ENCODE results near the gene DPP7.

Gene DPP7

GRCh38 chr9:137083394-137084004, 31.0 kb downstream of the DPP7 start:
- H3K4me1 ChIP-seq (ENCODE audit: low read length) = peaks cover 12% of the 10 kb centered on the region
- H3K27ac ChIP-seq (ENCODE audit: low read length) = no peak overlapping the region
- H3K27me3 ChIP-seq (replicated peaks; ENCODE audit: insufficient read depth, low read length) = no peaks in the 10 kb centered on the region
- H3K4me3 ChIP-seq (ENCODE audit: low read length) = no peak overlapping the region
- no peaks in the 10 kb centered on the region for H3K9me2 ChIP-seq (replicated peaks; ENCODE audit: insufficient read depth, low read length)
- no peak overlapping the region for H3K9ac ChIP-seq (ENCODE audit: low read length)
- peaks cover 6% of the 10 kb centered on the region; the same call in 1 of the 2 replicates for H3F3A ChIP-seq (ENCODE audit: insufficient read depth, low read length)
- H3K9me3 ChIP-seq (replicated peaks; ENCODE audit: insufficient read depth, low read length) = no peaks in the 10 kb centered on the region
- H3K4me2 ChIP-seq (ENCODE audit: low read depth, low read length) = no peak overlapping the region
- peaks cover 3% of the 10 kb centered on the region; the same call in 1 of the 2 replicates for H3K36me3 ChIP-seq (replicated peaks; ENCODE audit: insufficient read depth, low read length)
- no peak for DNase-seq
- H2AFZ ChIP-seq (ENCODE audit: low read length) = no peak overlapping the region
- TF ChIP-seq EZH2phosphoT487 (IDR thresholded peaks at IDR 0.05; ENCODE audit: low read length) = no peak
- TF ChIP-seq EZH2 (optimal IDR thresholded peaks at IDR 0.05; ENCODE audit: low read depth, low read length) = no peak
- no peak for TF ChIP-seq CTCF (IDR thresholded peaks at IDR 0.05; ENCODE audit: low read length)
- H3K79me2 ChIP-seq (ENCODE audit: low read length) = peaks cover 18% of the 10 kb centered on the region
- no peaks in the 10 kb centered on the region for H4K20me1 ChIP-seq (ENCODE audit: insufficient read depth, low read length)

GRCh38 chr9:137082925-137083290, 31.6 kb downstream of the DPP7 start:
- DNase-seq = no peak
- Histone ChIP-seq H3K9ac (ENCODE audit: low read length) (no peak overlapping the region), H3K79me2 (ENCODE audit: low read length) (peaks cover 24% of the 10 kb centered on the region), H2AFZ (ENCODE audit: low read length) (no peak overlapping the region), H3K36me3 (replicated peaks; ENCODE audit: insufficient read depth, low read length) (peaks cover 3% of the 10 kb centered on the region; the same call in 1 of the 2 replicates), H3K9me3 (replicated peaks; ENCODE audit: insufficient read depth, low read length) (no peaks in the 10 kb centered on the region), H3K27me3 (replicated peaks; ENCODE audit: insufficient read depth, low read length) (no peaks in the 10 kb centered on the region), H3F3A (ENCODE audit: insufficient read depth, low read length) (peaks cover 6% of the 10 kb centered on the region; the same call in 1 of the 2 replicates), H3K4me2 (ENCODE audit: low read depth, low read length) (no peak overlapping the region), H3K4me1 (ENCODE audit: low read length) (peaks cover 11% of the 10 kb centered on the region), H3K9me2 (replicated peaks; ENCODE audit: insufficient read depth, low read length) (no peaks in the 10 kb centered on the region), H4K20me1 (ENCODE audit: insufficient read depth, low read length) (no peaks in the 10 kb centered on the region), H3K27ac (ENCODE audit: low read length) (no peak overlapping the region), H3K4me3 (ENCODE audit: low read length) (no peak overlapping the region)
- TF ChIP-seq EZH2 (optimal IDR thresholded peaks at IDR 0.05; ENCODE audit: low read depth, low read length) (no peak), EZH2phosphoT487 (IDR thresholded peaks at IDR 0.05; ENCODE audit: low read length) (no peak)

- Histone ChIP-seq H3K4me3 (ENCODE audit: low read length) (no peak overlapping the region), H3K36me3 (replicated peaks; ENCODE audit: insufficient read depth, low read length) (peaks cover 3% of the 10 kb centered on the region; the same call in 1 of the 2 replicates), H3K27me3 (replicated peaks; ENCODE audit: insufficient read depth, low read length) (no peaks in the 10 kb centered on the region), H3K79me2 (ENCODE audit: low read length) (peaks cover 24% of the 10 kb centered on the region), H3F3A (ENCODE audit: insufficient read depth, low read length) (peaks cover 6% of the 10 kb centered on the region; the same call in 1 of the 2 replicates), H3K4me1 (ENCODE audit: low read length) (peaks cover 7% of the 10 kb centered on the region), H3K9me2 (replicated peaks; ENCODE audit: insufficient read depth, low read length) (no peaks in the 10 kb centered on the region), H3K9me3 (replicated peaks; ENCODE audit: insufficient read depth, low read length) (no peaks in the 10 kb centered on the region), H3K4me2 (ENCODE audit: low read depth, low read length) (no peak overlapping the region), H4K20me1 (ENCODE audit: insufficient read depth, low read length) (no peaks in the 10 kb centered on the region), H3K9ac (ENCODE audit: low read length) (no peak overlapping the region), H3K27ac (ENCODE audit: low read length) (no peak overlapping the region), H2AFZ (ENCODE audit: low read length) (no peak overlapping the region)
- no peak for DNase-seq
- no peak for TF ChIP-seq EZH2phosphoT487 (IDR thresholded peaks at IDR 0.05; ENCODE audit: low read length)
- TF ChIP-seq EZH2 (optimal IDR thresholded peaks at IDR 0.05; ENCODE audit: low read depth, low read length) = no peak
- no peak for TF ChIP-seq CTCF (IDR thresholded peaks at IDR 0.05; ENCODE audit: low read length)
Observed at GRCh38 chr9:137082222-137082924, 32.2 kb downstream of the DPP7 start.

Measured in MM.1S (cell line).